Cortex of kidney (tissue), 1 donor: Measurements from ENCODE around the gene EIF4E.
"Not testable (repeated sequence)": the region's sequence is repeated elsewhere in the genome, so short reads cannot be mapped to it uniquely, and the experiment has no call there.

Experiments
- DNase-seq: peaks from one replicate; lab custom pipeline; 2025; lab: John Stamatoyannopoulos, UW

Gene EIF4E

DNA sequence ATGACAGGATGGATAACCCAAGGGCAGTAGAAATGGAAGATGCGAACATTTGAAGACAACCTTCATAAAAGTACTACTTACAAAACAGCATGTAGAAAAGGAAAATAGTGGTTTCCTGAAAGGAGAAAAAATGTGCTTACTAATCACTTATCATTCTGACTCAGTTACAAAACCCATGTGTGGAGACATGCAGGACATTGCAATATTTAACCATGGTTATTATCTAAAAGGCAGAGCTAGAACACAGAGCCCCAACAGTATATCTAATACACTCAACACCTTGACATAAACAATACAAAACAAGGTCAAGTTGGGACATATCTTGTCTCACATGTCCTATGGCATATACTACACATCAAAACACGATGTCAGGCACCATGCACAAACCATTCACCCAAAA is 55.9 kb downstream of the EIF4E start:
- no peak for DNase-seq

- DNase-seq = not testable (repeated sequence)
These were observed 56.6 kb downstream of the EIF4E start for GRCh38 chr4:98872120-98872906.

- DNase-seq = no peak
These were observed 61.3 kb downstream of the EIF4E start for GRCh38 chr4:98867648-98868047.

DNA sequence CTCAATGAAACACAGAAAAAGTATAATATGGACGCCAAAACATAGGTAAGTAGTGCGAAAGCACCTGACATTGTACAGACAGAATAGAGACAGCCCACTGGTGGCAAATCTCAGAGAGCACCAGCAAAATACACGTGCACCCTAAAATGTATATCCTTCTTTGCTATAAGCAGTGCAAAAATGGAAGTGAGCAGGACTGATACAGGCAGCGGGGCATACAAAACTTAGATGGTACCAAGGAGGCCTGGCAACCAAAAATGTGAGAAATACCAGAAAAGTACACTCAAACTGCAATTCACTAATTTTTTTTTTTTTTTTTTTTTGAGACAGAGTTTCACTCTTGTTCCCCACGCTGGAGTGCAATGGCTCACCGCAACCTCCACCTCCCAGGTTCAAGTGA is 63.9 kb downstream of the EIF4E start:
- DNase-seq = no peak

GRCh38 chr4:98864560-98864959 is 64.4 kb downstream of the EIF4E start:
- DNase-seq = no peak

DNA sequence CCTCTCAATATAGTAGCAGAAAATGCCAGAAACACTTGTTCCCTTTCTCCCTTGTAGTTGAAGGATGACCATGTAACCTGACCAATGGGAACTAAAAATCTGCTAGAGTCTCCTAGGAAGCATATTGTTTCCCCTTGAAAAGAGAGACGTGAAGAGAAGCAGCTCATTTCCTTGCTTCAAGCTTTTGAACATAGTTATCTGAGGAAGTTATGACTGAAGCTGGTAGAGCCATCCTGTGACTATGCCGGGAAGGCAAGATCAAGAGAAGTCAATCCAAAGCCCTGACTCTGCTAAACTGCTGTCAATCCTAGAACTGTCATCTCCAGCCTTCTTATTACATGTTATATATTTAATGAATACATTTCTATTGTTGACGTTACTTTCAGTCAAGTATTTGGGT is 66.6 kb downstream of the EIF4E start:
- no peak for DNase-seq

- DNase-seq = no peak
These were observed 67.6 kb downstream of the EIF4E start for GRCh38 chr4:98861100-98861884.

DNA sequence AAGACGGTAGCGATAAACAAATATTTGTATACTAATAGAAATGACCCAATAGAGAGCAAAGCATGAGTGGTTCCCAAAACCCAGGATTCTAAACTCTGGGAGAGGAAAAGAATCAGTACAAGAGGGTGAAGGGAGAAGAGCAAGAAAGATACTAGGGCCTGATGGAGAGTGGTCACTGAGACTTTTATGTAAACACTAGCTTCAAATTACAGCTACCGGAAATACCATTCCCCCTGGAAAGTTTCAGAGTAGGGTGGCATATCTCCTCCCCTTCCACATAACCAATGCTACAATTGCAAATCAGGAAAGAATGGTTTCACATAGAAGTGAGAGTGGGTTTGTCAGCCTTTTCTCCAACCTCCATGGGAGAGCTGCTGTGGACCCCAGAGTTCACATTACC is 77.1 kb downstream of the EIF4E start:
- no peak for DNase-seq

GRCh38 chr4:98850937-98851336 is 78.0 kb downstream of the EIF4E start:
- DNase-seq = no peak

GRCh38 chr4:98848448-98848847 is 80.5 kb downstream of the EIF4E start:
- no peak for DNase-seq

GRCh38 chr4:98845960-98846359 is 83.0 kb downstream of the EIF4E start:
- DNase-seq = no peak

DNA sequence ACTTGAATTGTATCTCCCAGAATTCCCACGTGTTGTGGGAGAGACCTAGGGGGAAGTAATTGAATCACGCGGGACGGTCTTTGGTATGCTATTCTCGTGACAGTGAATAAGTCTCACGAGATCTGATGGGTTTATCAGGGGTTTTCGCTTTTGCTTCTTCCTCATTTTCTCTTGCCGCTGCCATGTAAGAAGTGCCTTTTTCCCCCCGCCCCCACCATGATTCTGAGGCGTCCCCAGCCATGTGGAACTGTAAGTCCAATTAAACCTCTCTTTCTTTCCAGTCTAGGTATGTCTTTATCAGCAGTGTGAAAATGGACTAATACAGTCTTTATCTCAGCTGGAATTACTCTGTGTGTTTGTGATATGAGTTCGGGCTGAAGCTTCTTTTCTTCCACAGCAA is 86.0 kb downstream of the EIF4E start:
- DNase-seq = not testable (repeated sequence)

DNA sequence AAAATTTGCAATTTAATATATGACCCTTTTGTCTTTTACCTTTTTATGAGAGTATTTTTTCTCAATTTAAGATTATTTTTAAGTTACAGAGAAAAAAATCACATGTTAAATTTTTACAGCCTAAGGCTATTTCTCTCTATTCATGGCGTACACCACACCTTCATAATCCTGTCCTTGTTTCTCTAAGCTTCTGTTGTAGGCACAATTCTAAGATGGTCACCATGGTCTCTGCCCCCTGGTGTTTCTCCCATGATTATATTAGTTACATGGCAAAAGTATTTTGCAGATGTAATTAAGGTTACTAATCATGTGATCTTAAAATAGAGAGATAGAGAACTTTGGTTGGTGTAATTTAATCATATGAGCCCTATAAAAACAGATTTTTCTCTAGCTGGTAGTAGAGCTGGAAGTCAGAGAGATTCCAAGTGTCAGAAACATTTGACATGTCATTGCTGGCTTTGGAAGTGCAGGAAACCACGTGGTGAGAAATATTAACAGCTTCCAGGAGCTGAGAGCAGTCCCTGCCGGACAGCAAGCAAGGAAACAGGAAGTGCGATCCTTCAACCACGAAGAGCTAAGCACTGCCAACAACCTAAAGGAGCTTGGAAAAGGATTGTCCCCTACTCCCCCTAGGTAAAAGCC is 89.8 kb downstream of the EIF4E start:
- no peak for DNase-seq

DNA sequence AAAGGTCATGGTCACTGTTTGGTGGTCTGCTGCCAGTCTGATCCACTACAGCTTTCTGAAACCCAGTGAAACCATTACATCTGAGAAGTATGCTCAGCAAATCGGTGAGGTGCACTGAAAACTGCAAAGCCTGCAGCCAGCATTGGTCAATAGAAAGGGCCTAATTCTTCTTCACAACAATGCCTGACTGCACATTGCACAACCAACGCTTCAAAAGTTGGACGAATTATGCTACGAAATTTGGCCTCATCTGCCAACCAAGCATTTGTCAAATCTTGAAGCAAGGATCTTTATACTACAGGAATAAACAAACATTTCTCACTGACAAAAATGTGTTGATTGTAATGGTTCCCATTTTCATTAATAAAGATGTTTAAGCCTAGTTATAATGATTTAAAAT is 90.4 kb downstream of the EIF4E start:
- no peak for DNase-seq

DNA sequence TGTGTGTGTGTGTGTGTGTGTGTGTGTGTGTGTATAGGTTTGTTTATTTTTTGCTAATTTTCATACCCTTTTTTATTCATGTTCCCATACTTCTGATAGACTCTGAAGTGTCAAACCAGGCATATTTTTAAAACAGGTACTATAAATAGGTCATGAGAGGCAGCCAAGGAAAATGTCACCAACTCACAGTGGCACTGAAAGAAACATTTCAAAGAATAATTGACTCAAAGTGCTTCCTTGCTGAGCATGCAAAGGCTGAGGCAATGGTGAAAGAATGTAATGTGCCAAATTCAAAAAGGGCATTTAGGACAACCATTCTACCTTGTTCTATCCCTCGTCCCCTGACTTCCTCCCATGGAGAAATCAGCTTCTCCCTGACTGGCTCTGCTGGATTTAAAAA is 95.5 kb downstream of the EIF4E start:
- DNase-seq = no peak

- not testable (repeated sequence) for DNase-seq
These were observed 97.9 kb downstream of the EIF4E start for GRCh38 chr4:98831036-98831435.
